GM21529 (cell line): ENCODE data around the gene METAP2.
"Not testable (repeated sequence)": the region's sequence is repeated elsewhere in the genome, so short reads cannot be mapped to it uniquely, and the experiment has no call there.

Experiments used
- ATAC-seq: cut with Tn5 transposase; IDR thresholded peaks from one replicate; pipeline ENCODE4 v1.9.1; 2021; ENCODE audit not compliant: unreplicated experiment

The METAP2 gene

GRCh38 chr12:95462081-95462480 lies 11.9 kb upstream of the METAP2 start:
- no peak for ATAC-seq

GRCh38 chr12:95462551-95462950 lies 11.4 kb upstream of the METAP2 start:
- no peak for ATAC-seq

GRCh38 chr12:95463050-95463449 lies 10.9 kb upstream of the METAP2 start:
- ATAC-seq: no peak

- ATAC-seq: not testable (repeated sequence)
Observed at GRCh38 chr12:95463776-95464175, 10.2 kb upstream of the METAP2 start.

GRCh38 chr12:95465275-95465674 lies 8.7 kb upstream of the METAP2 start:
- no peak for ATAC-seq

GRCh38 chr12:95470300-95470699 lies 3.7 kb upstream of the METAP2 start:
- no peak for ATAC-seq

GRCh38 chr12:95473231-95473883 lies 595 bp upstream of the METAP2 start:
- ATAC-seq: peak; percentile 36

GRCh38 chr12:95474660-95474958 lies 657 bp downstream of the METAP2 start:
- ATAC-seq: no peak

GRCh38 chr12:95480230-95480629 lies 6.3 kb downstream of the METAP2 start:
- ATAC-seq: no peak

GRCh38 chr12:95481072-95481471 lies 7.1 kb downstream of the METAP2 start:
- no peak for ATAC-seq

- ATAC-seq: no peak
Observed at GRCh38 chr12:95481888-95482287, 7.9 kb downstream of the METAP2 start.

- ATAC-seq: not testable (repeated sequence)
Observed at GRCh38 chr12:95482564-95482963, 8.6 kb downstream of the METAP2 start.

- no peak for ATAC-seq
Observed at GRCh38 chr12:95484524-95484923, 10.6 kb downstream of the METAP2 start.

- no peak for ATAC-seq
Observed at GRCh38 chr12:95487024-95487423, 13.1 kb downstream of the METAP2 start.

- ATAC-seq: no peak
Observed at GRCh38 chr12:95492462-95492861, 18.5 kb downstream of the METAP2 start.

GRCh38 chr12:95494888-95495287 lies 20.9 kb downstream of the METAP2 start:
- ATAC-seq: no peak

GRCh38 chr12:95495433-95495832 lies 21.5 kb downstream of the METAP2 start:
- ATAC-seq: no peak

- ATAC-seq: no peak
Observed at GRCh38 chr12:95497031-95497430, 23.1 kb downstream of the METAP2 start.

- ATAC-seq: no peak
Observed at GRCh38 chr12:95498968-95499367, 25.0 kb downstream of the METAP2 start.

- no peak for ATAC-seq
Observed at GRCh38 chr12:95499772-95500171, 25.8 kb downstream of the METAP2 start.

GRCh38 chr12:95504140-95504539 lies 30.2 kb downstream of the METAP2 start:
- ATAC-seq: no peak

GRCh38 chr12:95505039-95505438 lies 31.1 kb downstream of the METAP2 start:
- no peak for ATAC-seq

- no peak for ATAC-seq
Observed at GRCh38 chr12:95506707-95507523, 33.0 kb downstream of the METAP2 start.
